ENCODE results near the gene PTCRA.

DNA sequence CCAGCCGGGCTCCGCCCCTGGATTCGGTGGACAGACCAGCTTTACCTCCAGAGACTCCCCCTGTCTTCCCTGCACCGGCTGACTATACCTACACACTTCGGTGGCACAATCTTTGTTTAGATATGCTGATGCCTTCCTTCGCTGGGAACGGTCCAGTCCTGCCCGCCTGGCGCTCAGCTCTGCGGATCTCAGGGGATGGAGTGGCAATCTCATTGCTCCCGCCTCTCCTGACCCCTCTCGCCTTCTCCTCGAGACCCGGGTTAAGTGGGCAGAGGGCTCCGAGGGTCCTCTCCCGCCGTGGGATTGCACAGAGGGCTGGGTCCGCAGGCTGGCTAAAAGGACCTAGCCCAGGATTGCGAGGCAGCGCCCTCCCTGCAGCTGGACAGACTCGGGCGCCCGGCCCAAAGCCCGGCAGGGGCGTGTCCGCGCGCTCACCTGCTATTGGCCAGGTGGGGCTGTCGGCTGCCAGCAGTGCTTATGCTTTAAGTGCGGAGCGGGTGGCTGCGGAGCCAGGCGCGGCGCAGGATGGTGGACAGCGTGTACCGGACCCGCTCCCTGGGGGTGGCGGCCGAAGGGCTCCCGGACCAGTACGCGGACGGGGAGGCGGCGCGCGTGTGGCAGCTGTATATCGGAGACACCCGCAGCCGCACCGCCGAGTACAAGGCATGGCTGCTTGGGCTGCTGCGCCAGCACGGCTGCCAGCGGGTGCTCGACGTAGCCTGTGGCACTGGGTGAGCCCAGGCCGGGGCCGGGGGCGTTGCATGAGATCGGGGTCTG lies 44.6 kb downstream of the PTCRA start, which contains the start of gene GNMT:
- TF ChIP-seq EZH2phosphoT487 (IDR thresholded peaks at IDR 0.05; ENCODE audit: insufficient read depth, low read depth) = no peak
- TF ChIP-seq EZH2 (IDR thresholded peaks at IDR 0.05; ENCODE audit: insufficient read depth, poor library complexity, severe bottlenecking) = no peak

Measured in GM23248 (cell line).